ENCODE measurements around the gene RSF1. TPM values are rescaled to one million over a fixed set of nuclear protein-coding genes. Genes with fewer than 3 reads are reported as not detected.
A peak's percentile ranks its signal among the peaks of the same experiment; 100 is the strongest.

Gene RSF1
- total RNA-seq, 1 experiment from 2014 or later: 79.8 TPM

- no peak for TF ChIP-seq ZBTB21 (CRISPR knock-in tag; IDR thresholded peaks at IDR 0.05; ENCODE audit: borderline replicate concordance)
- no peak for TF ChIP-seq CDX4 (CRISPR knock-in tag; IDR thresholded peaks at IDR 0.05; ENCODE audit: borderline replicate concordance)
- TF ChIP-seq MYBL2 (CRISPR knock-in tag; IDR thresholded peaks at IDR 0.05): no peak
- TF ChIP-seq ARID4B (CRISPR knock-in tag; IDR thresholded peaks at IDR 0.05; ENCODE audit: borderline replicate concordance): no peak
- TF ChIP-seq, protein P1, sequence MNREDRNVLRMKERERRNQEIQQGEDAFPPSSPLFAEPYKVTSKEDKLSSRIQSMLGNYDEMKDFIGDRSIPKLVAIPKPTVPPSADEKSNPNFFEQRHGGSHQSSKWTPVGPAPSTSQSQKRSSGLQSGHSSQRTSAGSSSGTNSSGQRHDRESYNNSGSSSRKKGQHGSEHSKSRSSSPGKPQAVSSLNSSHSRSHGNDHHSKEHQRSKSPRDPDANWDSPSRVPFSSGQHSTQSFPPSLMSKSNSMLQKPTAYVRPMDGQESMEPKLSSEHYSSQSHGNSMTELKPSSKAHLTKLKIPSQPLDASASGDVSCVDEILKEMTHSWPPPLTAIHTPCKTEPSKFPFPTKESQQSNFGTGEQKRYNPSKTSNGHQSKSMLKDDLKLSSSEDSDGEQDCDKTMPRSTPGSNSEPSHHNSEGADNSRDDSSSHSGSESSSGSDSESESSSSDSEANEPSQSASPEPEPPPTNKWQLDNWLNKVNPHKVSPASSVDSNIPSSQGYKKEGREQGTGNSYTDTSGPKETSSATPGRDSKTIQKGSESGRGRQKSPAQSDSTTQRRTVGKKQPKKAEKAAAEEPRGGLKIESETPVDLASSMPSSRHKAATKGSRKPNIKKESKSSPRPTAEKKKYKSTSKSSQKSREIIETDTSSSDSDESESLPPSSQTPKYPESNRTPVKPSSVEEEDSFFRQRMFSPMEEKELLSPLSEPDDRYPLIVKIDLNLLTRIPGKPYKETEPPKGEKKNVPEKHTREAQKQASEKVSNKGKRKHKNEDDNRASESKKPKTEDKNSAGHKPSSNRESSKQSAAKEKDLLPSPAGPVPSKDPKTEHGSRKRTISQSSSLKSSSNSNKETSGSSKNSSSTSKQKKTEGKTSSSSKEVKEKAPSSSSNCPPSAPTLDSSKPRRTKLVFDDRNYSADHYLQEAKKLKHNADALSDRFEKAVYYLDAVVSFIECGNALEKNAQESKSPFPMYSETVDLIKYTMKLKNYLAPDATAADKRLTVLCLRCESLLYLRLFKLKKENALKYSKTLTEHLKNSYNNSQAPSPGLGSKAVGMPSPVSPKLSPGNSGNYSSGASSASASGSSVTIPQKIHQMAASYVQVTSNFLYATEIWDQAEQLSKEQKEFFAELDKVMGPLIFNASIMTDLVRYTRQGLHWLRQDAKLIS (CRISPR knock-in tag; IDR thresholded peaks at IDR 0.05; ENCODE audit: borderline replicate concordance): no peak
- TF ChIP-seq, protein P2, sequence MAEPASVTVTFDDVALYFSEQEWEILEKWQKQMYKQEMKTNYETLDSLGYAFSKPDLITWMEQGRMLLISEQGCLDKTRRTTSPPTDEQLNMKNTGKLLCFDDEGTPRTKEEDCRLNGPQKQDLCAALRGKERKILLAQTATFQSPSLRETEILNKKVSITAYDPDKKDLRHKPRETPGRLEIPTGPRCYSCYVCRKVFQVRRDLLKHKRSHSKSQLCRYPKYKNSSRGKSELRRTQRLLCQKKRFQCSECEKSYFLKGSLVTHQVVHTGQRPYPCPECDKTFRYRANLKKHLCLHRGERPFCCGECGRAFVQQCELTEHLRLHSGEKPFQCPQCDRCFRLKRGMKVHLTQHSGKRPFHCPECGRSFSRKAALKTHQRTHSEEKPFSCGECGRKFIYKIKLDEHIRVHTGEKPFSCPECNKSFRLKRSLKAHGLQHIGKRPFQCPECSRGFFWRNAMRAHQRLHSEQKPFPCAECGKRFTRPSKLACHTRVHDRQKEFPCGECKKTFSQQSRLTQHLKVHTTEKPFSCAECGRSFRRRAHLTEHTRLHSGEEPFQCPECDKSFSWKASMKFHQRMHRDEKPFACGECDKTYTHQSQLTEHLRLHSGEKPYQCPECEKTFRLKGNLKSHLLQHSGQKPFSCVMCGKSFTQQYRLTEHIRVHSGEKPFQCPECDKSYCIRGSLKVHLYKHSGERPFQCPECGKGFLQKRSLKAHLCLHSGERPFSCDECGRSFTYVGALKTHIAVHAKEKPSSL (CRISPR knock-in tag; conservative IDR thresholded peaks at IDR 0.05): no peak
- no peak for TF ChIP-seq NFATC4 (CRISPR knock-in tag; IDR thresholded peaks at IDR 0.05)
Measured at GRCh38 chr11:77705876-77706579, 114.5 kb downstream of the RSF1 start (continued).

DNA sequence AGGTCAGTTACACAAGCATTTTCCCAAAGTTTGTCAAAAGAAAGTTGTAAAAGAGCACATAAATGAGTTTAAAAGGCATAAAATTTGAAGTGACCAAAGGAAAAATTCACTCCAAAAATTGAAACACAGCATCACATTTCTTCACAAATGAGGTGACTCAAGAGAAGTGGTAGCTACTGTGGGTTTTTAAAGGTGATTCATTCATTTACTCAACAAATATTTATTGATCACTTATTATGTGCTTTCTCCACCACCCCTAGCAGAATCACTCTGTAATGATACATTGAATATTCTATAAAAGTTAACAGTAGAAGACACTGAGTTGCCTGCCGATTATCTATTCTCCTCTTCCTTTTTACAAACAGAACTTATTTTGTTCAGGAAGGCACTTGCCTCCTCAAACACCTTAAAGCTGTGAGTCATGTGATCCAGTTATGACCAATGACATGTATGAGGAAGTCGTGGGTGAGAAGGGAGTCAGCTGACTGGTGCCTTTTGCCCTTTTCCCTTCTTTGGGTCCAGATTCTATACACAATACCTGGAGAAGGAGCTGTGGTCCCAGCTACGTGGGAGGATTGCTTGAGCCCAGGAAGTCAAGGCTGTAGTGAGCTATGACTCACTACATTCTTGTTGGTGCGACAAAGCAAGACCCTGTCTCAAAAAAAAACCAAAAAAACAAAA, 115.2 kb downstream of the RSF1 start:
- ATAC-seq (no peak), DNase-seq (ENCODE audit: low spot score) (no peak)
- peak overlapping the region; percentile 29; the same call in 1 of the 2 replicates for H3K27ac Mint-ChIP-seq
- no peaks in the 10 kb centered on the region; the same call in 1 of the 2 replicates for H3K4me1 Mint-ChIP-seq
- H3K36me3 Mint-ChIP-seq: peaks cover 23% of the 10 kb centered on the region
- H3K4me3 Mint-ChIP-seq: no peak overlapping the region
- TF ChIP-seq TCF7 (CRISPR knock-in tag; IDR thresholded peaks at IDR 0.05; ENCODE audit: low read depth) (no peak), NFATC4 (CRISPR knock-in tag; IDR thresholded peaks at IDR 0.05) (no peak), RORB (CRISPR knock-in tag; IDR thresholded peaks at IDR 0.05) (no peak), PRDM15 (CRISPR knock-in tag; IDR thresholded peaks at IDR 0.05) (no peak), ZNF671 (CRISPR knock-in tag; IDR thresholded peaks at IDR 0.05) (no peak), NFE2L1 (CRISPR knock-in tag; IDR thresholded peaks at IDR 0.05) (no peak), FOXP4 (CRISPR knock-in tag; IDR thresholded peaks at IDR 0.05) (no peak), SOX15 (CRISPR knock-in tag; IDR thresholded peaks at IDR 0.05) (no peak)
- TF ChIP-seq, protein P3, sequence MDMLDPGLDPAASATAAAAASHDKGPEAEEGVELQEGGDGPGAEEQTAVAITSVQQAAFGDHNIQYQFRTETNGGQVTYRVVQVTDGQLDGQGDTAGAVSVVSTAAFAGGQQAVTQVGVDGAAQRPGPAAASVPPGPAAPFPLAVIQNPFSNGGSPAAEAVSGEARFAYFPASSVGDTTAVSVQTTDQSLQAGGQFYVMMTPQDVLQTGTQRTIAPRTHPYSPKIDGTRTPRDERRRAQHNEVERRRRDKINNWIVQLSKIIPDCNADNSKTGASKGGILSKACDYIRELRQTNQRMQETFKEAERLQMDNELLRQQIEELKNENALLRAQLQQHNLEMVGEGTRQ (CRISPR knock-in tag; IDR thresholded peaks at IDR 0.05): 0 out of 2 replicates have a peak, but pooled peaks have one; percentile 30
- ChIA-PET CTCF (interaction anchor here (0.6 kb wide), 1 partner anchor 658 kb away, joined by 3 read pairs; no protein-coding TSS in a partner anchor), POLR2A (no interaction called here)
- H3K9me3 Mint-ChIP-seq: no peaks in the 10 kb centered on the region
- H3K27me3 Mint-ChIP-seq (ENCODE audit: low read depth): no peaks in the 10 kb centered on the region

Measured in WTC11 (cell line).